ENCODE data around the gene POLN. TPM values are rescaled to one million over a fixed set of nuclear protein-coding genes. Genes with fewer than 3 reads are reported as not detected.
"Not testable (repeated sequence)": the region's sequence is repeated elsewhere in the genome, so short reads cannot be mapped to it uniquely, and the experiment has no call there.

POLN gene
- total RNA-seq, 1 donor from 2014 or later: 0.29 TPM

GRCh38 chr4:2172161-2172560 is 69.8 kb downstream of the POLN start:
- no peak for TF ChIP-seq CTCF (conservative IDR thresholded peaks at IDR 0.05; ENCODE audit: low read depth, low read length)
- no peak for DNase-seq (ENCODE audit: low read depth)
- no peak overlapping the region for H3K4me3 ChIP-seq (ENCODE audit: low read depth, low read length)

- DNase-seq (ENCODE audit: low read depth): no peak
- TF ChIP-seq CTCF (conservative IDR thresholded peaks at IDR 0.05; ENCODE audit: low read depth, low read length): no peak
- no peak overlapping the region for H3K4me3 ChIP-seq (ENCODE audit: low read depth, low read length)
These were observed 73.2 kb downstream of the POLN start for GRCh38 chr4:2168469-2169319.

- no peak for TF ChIP-seq CTCF (conservative IDR thresholded peaks at IDR 0.05; ENCODE audit: low read depth, low read length)
- DNase-seq (ENCODE audit: low read depth): no peak
- H3K4me3 ChIP-seq (ENCODE audit: low read depth, low read length): no peak overlapping the region
These were observed 75.7 kb downstream of the POLN start for GRCh38 chr4:2166253-2166652.

- H3K4me3 ChIP-seq (ENCODE audit: low read depth, low read length): no peak overlapping the region
- no peak for DNase-seq (ENCODE audit: low read depth)
- TF ChIP-seq CTCF (conservative IDR thresholded peaks at IDR 0.05; ENCODE audit: low read depth, low read length): no peak
These were observed 76.5 kb downstream of the POLN start for GRCh38 chr4:2165391-2165790.

GRCh38 chr4:2163311-2163821 is 78.6 kb downstream of the POLN start:
- DNase-seq (ENCODE audit: low read depth): no peak
- H3K4me3 ChIP-seq (ENCODE audit: low read depth, low read length): no peak overlapping the region
- TF ChIP-seq CTCF (conservative IDR thresholded peaks at IDR 0.05; ENCODE audit: low read depth, low read length): no peak

GRCh38 chr4:2161092-2161703 is 80.7 kb downstream of the POLN start:
- not testable (repeated sequence) for H3K4me3 ChIP-seq (ENCODE audit: low read depth, low read length); DNase-seq (ENCODE audit: low read depth)

- no peak overlapping the region for H3K4me3 ChIP-seq (ENCODE audit: low read depth, low read length)
- DNase-seq (ENCODE audit: low read depth): no peak
- no peak for TF ChIP-seq CTCF (conservative IDR thresholded peaks at IDR 0.05; ENCODE audit: low read depth, low read length)
These were observed 82.0 kb downstream of the POLN start for GRCh38 chr4:2159931-2160330.
